RWPE1 (cell line): ENCODE results near the gene TM6SF1.
"Not testable (repeated sequence)": the region's sequence is repeated elsewhere in the genome, so short reads cannot be mapped to it uniquely, and the experiment has no call there.

Source experiments
- CTCF ChIA-PET: fragments of 350-600 bp; sonication (Branson Sonifier 250); formaldehyde crosslinking; extraction: SDS; loops from one replicate; lab custom pipeline; 2021; lab: Yijun Ruan, JAX
- POLR2A ChIA-PET: fragments of 400-600 bp; formaldehyde crosslinking; extraction: SDS; loops from one replicate; lab custom pipeline; 2020; ENCODE audit warnings: antibody characterized with exemption; ENCODE audit not compliant: low non-redundant PET; lab: Yijun Ruan, JAX
- DNase-seq: peaks from one replicate; pipeline ENCODE4 v3.0.0; 2012; ENCODE audit warnings: low spot score
- H3K27ac ChIP-seq: fragments of 450-650 bp; 2 replicates; pipeline ENCODE4 v1.5.1; 2017
- CTCF ChIP-seq: fragments of 450-650 bp; conservative IDR thresholded peaks from 2 replicates; pipeline ENCODE4 v1.5.1; 2017; ENCODE audit warnings: low read depth, mild to moderate bottlenecking

The TM6SF1 gene

DNA sequence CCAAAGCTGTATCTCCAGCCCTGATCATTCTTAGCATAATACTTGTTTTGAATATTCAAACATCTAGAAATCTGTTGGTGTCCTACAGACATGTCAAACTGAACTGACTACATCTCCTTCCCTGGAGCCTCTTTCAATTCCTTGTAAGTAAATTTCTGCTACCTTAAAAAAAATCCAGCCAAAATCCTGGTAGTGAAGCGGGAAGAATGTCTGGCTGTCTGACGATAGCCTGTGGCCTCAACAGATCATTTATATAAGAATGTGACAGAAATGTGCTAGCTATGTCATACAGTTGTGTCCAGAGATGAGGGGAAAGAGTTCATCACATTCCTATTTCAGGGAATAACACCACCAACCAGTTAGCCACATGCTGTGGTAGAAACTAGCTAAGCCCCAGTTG lies 18.6 kb upstream of the TM6SF1 start:
- TF ChIP-seq CTCF = no peak
- POLR2A ChIA-PET = no interaction called here
- DNase-seq = no peak
- H3K27ac ChIP-seq = no peak overlapping the region
- CTCF ChIA-PET = no interaction called here

DNA sequence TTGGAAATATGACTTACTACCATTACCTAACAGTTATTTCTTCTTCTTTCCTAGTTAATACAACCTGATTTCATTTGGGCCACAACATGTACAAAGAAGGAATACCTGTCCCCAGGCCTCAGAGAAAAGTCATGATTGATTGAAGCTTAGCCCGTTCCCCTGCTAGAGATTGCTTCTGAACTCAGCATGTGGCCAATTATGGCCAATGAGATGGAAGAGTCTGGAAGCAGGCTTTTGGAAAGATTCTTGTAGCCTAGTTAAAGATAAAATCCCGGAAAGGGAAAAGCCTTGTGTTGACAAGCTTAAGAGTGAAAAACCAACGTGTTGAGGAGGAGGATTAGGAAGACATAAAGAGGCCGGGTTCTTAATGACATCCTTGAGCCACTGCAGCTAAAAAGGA lies 17.0 kb upstream of the TM6SF1 start:
- ChIA-PET CTCF (no interaction called here), POLR2A (no interaction called here)
- TF ChIP-seq CTCF = no peak
- DNase-seq = no peak
- H3K27ac ChIP-seq = no peak overlapping the region

- H3K27ac ChIP-seq, POLR2A ChIA-PET, CTCF ChIA-PET, DNase-seq: not testable (repeated sequence)
These were observed 15.5 kb upstream of the TM6SF1 start for GRCh38 chr15:83091965-83092308.

GRCh38 chr15:83092309-83092976 lies 15.0 kb upstream of the TM6SF1 start:
- POLR2A ChIA-PET = no interaction called here
- CTCF ChIA-PET = no interaction called here
- DNase-seq = no peak
- H3K27ac ChIP-seq = no peak overlapping the region
- no peak for TF ChIP-seq CTCF

- POLR2A ChIA-PET = no interaction called here
- CTCF ChIA-PET = no interaction called here
These were observed 12.9 kb upstream of the TM6SF1 start for GRCh38 chr15:83094583-83094982.

DNA sequence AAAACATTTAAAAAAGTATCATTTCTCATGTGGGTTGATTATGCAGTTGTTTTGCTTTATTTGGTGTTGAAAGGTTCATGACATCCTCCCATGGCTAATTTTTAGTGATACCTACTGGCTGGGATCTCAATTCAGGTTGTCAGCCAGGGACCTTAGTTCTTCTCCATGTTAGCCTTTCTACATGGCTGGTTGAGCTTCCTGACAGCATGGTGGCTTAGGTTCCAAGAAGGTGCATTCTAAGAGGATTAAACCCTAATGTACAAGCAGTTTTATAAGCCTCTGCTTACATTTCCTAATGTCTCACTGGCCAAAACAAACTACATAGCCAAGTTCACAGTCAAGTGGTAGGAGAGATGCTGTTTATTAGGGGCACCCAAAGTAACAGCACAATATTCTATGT lies 9.4 kb upstream of the TM6SF1 start:
- no peak for DNase-seq
- no peak overlapping the region for H3K27ac ChIP-seq
- ChIA-PET POLR2A (no interaction called here), CTCF (interaction anchor here (1.0 kb wide), 1 partner anchor 26 kb away, joined by 3 read pairs; no protein-coding TSS in a partner anchor)
- no peak for TF ChIP-seq CTCF

More at GRCh38 chr15:83094583-83094982, 12.9 kb upstream of the TM6SF1 start:
- H3K27ac ChIP-seq = no peak overlapping the region
- DNase-seq = no peak
- TF ChIP-seq CTCF = no peak

DNA sequence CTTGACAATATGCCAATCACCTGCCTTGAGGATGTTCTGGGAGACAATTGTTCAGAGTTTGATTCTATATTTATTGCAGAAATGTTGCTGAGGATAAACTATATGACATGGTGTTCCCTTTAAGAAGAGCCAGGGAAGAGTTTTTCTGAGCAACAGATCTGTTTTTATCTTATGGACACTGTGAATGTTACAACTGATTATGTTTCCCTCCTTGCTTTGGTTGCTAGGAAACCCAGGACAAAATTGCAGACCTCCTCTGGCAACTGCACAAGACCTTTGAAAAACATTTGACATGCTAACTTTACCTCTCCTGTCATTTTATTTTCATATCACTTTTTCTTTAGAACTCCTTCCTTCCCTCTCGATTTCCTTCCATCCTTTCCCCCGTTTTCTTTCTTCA lies 8.2 kb upstream of the TM6SF1 start:
- no peak for DNase-seq
- POLR2A ChIA-PET = no interaction called here
- no peak overlapping the region for H3K27ac ChIP-seq
- TF ChIP-seq CTCF = no peak
- CTCF ChIA-PET = no interaction called here
